GM20000 (cell line): ENCODE data around the gene DHCR24.
"Not testable (repeated sequence)": the region's sequence is repeated elsewhere in the genome, so short reads cannot be mapped to it uniquely, and the experiment has no call there.

Source experiments
- DNase-seq: peaks from one replicate; pipeline ENCODE4 v3.0.0; 2012; ENCODE audit warnings: low spot score
- CTCF ChIP-seq: IDR thresholded peaks from 2 replicates; pipeline ENCODE4 v1.5.1; 2012; ENCODE audit warnings: mild to moderate bottlenecking, control low read depth; ENCODE audit errors: extremely low read depth, missing control alignments

DHCR24 gene

GRCh38 chr1:54886724-54887664, at the start of gene DHCR24:
DHCR24 (minus strand) TSS chr1:54887195; CDS start chr1:54887119, 76 bp downstream.
- no peak for TF ChIP-seq CTCF
- peak; percentile 99 for DNase-seq

GRCh38 chr1:54936791-54937190, 49.8 kb upstream of the DHCR24 start:
- TF ChIP-seq CTCF = no peak
- no peak for DNase-seq

- DNase-seq = no peak
Measured at GRCh38 chr1:54934869-54935268, 47.9 kb upstream of the DHCR24 start.

GRCh38 chr1:54934081-54934480, 47.1 kb upstream of the DHCR24 start:
- not testable (repeated sequence) for DNase-seq

More at GRCh38 chr1:54934869-54935268, 47.9 kb upstream of the DHCR24 start:
- TF ChIP-seq CTCF = no peak

- no peak for DNase-seq
- TF ChIP-seq CTCF = no peak
Measured at GRCh38 chr1:54931275-54931840, 44.4 kb upstream of the DHCR24 start.

GRCh38 chr1:54929700-54930099, 42.7 kb upstream of the DHCR24 start:
- no peak for TF ChIP-seq CTCF

GRCh38 chr1:54928327-54928726, 41.3 kb upstream of the DHCR24 start:
- TF ChIP-seq CTCF = no peak
- DNase-seq = no peak

More at GRCh38 chr1:54929700-54930099, 42.7 kb upstream of the DHCR24 start:
- DNase-seq = no peak
